Measurements from ENCODE around the gene CTPS1.

The CTPS1 gene

DNA sequence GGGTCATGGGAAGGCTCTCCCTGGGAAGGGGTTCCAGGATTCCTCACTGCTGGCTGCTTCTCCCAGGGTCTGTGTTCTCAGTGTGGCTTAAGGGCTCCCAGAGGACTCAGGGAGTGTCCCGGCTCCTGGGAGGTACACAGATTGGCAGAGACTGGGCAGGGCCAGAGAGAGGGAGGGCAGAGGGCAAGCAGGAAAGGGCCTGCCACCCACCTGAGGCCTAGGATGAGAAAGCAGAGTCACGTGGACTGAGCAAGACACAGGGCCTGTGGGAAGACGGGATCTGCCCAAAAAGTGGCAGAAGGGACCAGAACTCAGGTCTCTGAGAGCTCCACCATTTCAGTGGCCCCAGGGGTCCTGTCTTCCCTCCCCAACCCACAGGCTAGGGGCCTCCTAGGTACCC, 41.2 kb downstream of the CTPS1 start:
- TF ChIP-seq, protein P1, sequence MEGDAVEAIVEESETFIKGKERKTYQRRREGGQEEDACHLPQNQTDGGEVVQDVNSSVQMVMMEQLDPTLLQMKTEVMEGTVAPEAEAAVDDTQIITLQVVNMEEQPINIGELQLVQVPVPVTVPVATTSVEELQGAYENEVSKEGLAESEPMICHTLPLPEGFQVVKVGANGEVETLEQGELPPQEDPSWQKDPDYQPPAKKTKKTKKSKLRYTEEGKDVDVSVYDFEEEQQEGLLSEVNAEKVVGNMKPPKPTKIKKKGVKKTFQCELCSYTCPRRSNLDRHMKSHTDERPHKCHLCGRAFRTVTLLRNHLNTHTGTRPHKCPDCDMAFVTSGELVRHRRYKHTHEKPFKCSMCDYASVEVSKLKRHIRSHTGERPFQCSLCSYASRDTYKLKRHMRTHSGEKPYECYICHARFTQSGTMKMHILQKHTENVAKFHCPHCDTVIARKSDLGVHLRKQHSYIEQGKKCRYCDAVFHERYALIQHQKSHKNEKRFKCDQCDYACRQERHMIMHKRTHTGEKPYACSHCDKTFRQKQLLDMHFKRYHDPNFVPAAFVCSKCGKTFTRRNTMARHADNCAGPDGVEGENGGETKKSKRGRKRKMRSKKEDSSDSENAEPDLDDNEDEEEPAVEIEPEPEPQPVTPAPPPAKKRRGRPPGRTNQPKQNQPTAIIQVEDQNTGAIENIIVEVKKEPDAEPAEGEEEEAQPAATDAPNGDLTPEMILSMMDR (IDR thresholded peaks at IDR 0.05; ENCODE audit: low read length, missing control alignments): no peak
- no peak overlapping the region for H3K4me3 ChIP-seq (replicated peaks; ENCODE audit: low read depth, low read length)
- no peak for DNase-seq (ENCODE audit: low read depth)

DNA sequence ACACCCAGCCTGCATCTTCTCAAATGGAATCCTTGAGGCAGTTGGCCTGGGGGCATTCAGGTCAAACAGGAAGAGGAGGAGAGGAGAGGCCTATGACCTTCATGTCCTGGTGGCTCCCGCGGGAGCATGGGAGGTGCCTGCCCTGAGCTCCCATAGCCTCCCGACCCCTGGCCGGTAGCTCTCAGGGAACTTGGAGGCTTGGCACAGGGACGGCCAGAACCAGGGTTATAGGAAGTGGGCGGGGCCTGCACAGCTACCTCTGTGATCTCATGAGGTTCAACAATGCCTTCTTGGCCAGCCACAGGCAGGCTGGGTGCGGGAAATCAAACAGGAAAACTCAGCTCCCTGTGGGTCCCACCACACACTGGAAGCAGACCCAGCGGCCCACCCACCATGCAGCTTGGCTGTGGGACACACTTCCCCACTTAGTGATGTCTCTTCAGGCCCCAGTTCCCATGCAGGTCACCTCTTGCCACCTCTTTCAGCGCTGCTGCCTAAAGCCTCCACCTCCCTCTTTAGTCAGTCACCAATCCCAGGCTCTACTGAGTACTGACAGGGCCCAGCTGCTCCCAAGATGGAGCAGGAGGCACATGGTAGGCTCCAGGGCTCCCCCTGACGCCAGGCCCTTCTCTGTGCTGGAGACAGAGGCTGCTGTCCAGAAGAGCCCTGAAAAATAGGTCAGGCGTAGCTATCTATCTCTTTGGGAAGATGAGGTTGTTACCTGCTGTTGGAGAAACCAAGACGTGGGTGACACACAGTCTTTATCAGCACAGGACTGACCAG, 42.2 kb downstream of the CTPS1 start, which contains the start of gene SLFNL1:
Gene SLFNL1 (minus strand): TSS at position 200 of the 783 bp plus-strand sequence. CDS start 1,065 bp downstream, outside the sequence.
- peak; percentile 48 for DNase-seq (ENCODE audit: low read depth)
- TF ChIP-seq, protein P1 (IDR thresholded peaks at IDR 0.05; ENCODE audit: low read length, missing control alignments): peak; percentile 27
- H3K4me3 ChIP-seq (replicated peaks; ENCODE audit: low read depth, low read length): no peak within 1 kb of the TSS

DNA sequence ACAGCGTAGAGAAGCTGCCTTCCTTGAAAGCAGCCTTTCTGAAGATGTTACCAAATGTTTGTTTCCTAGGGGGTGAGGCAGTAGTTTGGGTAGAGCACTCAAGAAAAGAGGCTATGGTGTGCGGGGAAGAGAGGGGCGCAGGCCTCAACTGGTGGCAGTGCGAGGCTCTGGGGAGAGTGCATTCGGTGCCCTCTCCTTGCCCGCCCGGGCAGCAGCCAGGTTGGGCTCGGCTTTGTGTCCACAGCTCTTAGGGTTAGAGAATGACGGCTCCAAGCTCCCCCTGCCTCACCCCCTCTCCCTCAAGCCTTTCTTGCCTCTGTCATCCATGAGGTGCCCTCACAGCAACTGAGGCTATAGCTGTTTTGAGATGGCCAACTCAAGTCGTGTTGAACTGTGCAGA, 42.9 kb downstream of the CTPS1 start:
- H3K4me3 ChIP-seq (replicated peaks; ENCODE audit: low read depth, low read length): no peak overlapping the region
- DNase-seq (ENCODE audit: low read depth): no peak
- TF ChIP-seq, protein P1 (IDR thresholded peaks at IDR 0.05; ENCODE audit: low read length, missing control alignments): no peak

DNA sequence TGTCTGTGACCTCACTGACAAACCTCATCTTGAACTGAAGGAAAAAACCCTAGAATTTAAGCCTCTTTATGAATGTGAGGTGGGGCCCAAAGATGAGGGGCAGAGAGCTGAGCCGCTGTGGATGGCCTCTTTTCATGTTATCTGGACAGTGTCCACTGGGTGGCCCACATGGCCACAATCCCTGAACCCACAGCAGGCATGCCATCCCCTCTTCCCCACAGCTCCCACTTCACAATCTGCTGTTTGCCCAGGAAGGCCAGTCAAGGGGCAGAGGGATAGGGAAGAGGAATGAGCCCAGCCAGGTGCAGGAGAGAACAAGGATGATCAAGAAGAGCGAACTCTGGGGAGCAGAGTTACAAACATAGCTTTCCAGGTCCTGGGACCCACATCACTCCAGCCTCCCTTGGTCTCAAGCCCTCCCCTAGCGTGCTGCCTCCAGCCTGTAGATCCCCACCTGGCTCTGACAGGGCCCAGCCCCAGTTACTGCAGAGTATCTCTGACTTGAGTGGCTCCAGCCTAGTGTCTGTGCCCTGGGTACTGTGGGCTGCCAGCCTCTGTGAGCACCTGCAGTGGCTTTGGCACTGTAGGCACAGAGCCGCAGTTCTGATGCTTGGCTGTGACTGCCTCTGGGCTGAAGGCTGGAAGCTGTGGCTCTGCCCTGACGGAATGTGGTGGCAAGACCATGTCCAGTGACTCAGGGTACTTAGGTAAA, 43.9 kb downstream of the CTPS1 start:
- no peak overlapping the region for H3K4me3 ChIP-seq (replicated peaks; ENCODE audit: low read depth, low read length)
- peak; percentile 35 for DNase-seq (ENCODE audit: low read depth)
- TF ChIP-seq, protein P1 (IDR thresholded peaks at IDR 0.05; ENCODE audit: low read length, missing control alignments): peak; percentile 45

DNA sequence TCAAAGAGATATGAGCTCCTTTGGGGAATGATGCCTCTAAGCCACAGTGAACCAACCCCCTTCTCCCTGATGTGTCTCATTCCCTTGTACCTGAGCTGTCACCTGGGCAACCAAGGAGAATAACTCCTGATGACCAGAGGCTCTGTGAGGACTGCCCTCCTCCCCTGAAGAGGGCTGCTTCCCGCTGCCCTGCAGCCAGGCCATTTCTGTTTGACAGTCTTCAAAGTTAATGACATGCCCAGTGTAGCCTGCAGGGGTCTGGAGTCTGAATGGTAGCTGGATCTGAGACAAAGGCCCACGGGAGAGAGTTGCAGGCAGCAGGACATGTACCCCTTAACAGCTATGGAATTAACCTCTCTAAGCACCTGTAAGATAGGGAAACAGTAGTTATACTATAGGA, 45.5 kb downstream of the CTPS1 start:
- DNase-seq (ENCODE audit: low read depth): no peak
- H3K4me3 ChIP-seq (replicated peaks; ENCODE audit: low read depth, low read length): no peak overlapping the region
- TF ChIP-seq, protein P1 (IDR thresholded peaks at IDR 0.05; ENCODE audit: low read length, missing control alignments): no peak

DNA sequence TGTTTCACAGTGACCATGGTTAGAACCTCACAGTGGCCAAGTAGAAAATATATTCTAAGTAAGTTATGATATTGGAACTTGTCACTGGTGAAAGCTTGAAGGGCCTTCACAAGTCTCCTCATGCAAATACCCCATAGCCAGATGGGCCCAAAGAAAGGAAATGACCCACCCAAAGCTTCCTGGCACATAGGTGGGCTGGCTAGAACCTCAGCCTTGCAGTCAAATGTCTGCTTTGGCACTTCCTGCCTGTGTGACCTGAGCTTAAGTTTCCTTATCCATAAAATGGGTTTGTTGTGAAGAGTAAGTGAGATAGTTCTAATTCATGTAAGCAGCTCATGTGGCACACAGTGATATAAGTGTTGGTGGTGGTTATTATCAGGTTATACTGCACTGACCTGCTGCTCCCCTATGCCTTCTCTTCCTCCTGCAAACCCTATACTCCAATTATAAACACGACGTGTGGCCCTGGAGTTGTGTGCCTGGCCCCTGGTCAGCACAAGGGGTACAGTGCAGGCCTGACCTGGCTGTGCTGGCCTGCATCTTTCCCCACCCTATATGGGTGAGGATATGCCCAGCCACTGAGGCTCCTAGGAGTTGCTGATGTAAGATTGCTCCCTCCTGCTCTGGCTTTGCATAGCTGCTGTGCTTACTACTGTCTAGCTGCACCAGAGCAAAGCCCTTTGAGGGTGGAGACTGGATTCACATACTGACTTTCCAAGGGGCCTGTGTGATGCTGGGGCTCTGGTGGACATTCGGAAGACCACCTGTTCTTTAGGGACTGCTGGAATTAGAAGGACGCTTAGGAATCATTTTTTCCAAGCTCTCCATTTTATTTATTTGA, 46.7 kb downstream of the CTPS1 start:
- H3K4me3 ChIP-seq (replicated peaks; ENCODE audit: low read depth, low read length): no peak overlapping the region
- TF ChIP-seq, protein P1 (IDR thresholded peaks at IDR 0.05; ENCODE audit: low read length, missing control alignments): no peak
- no peak for DNase-seq (ENCODE audit: low read depth)

All from fibroblast of pulmonary artery (primary cell).